GM18867 (cell line): ENCODE data around the gene DENND1B.

Experiments
- ATAC-seq: cut with Tn5 transposase; IDR thresholded peaks from one replicate; pipeline ENCODE4 v1.9.1; 2021; ENCODE audit warnings: mild to moderate bottlenecking, moderate library complexity; ENCODE audit not compliant: unreplicated experiment

DENND1B gene

DNA sequence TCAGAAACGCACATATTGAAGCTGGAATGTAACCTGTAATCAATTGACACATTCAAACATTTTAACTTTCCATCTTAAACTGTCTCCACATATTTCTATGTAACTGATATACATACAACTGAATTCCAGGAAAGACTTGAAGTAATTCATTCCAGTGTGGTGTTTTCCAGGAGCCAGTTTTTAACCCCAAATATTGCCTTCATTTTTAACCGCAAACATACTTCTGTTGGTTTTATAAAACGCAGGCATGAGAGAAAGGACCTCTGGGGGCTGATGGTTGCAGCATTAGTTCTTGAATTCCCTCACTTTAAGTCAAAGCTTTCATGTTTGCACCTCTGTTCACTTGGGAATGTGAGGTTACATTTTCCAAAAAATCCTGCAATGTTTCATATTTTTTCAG, 303.1 kb downstream of the DENND1B start:
- no peak for ATAC-seq

DNA sequence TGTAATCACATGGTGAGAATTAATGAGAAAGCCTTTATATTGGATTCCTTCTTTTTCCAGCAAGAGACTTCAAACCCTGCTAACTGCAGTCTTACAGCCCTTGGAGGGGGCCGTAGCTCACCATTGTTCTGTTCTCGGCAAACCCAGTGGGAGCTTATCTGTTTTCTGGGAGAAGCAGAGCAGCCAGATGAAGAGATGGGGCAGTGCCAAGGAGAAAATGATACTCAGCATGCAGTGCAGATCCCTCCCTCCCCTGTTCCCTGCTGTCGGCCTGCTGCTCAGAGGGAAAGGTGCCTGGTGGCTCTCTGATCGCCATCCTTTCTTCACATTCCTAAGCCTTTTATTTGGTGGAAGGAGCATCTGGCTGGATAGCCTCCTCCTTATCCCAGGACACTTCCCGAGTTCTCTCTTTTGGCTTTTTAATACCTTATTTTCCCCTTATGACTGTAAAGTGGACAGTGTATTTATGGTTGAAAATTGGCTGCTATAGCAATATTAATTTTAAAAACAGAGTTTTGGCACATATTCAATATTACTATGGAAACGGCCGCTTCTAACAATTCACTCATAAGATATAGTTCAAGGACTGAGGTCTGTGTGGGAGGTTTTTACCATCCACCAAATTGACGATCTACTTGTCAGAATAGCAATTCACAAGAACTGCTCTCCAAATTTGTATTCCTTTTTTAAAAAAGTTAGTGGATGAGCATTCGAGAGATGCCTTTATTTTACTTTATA, 303.9 kb downstream of the DENND1B start:
- ATAC-seq = no peak

DNA sequence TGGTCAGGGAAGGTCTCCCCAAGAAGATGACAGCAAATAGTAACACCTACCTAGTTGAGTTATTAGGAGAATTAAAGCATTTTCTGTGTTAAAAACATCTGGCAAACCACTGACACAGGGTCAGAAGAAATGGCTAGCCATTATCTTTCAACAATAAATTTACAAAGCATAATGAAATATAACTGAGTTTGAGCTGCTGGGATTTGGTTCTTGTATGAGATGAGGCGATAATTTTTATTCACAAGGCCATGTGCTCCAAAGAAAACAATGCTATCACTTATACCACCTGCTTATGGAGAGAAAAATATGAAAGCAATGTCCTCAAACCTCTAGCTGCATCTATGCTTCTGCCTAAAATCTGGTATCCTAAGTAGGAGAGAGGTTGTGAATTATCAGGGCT, 304.9 kb downstream of the DENND1B start:
- ATAC-seq = no peak

DNA sequence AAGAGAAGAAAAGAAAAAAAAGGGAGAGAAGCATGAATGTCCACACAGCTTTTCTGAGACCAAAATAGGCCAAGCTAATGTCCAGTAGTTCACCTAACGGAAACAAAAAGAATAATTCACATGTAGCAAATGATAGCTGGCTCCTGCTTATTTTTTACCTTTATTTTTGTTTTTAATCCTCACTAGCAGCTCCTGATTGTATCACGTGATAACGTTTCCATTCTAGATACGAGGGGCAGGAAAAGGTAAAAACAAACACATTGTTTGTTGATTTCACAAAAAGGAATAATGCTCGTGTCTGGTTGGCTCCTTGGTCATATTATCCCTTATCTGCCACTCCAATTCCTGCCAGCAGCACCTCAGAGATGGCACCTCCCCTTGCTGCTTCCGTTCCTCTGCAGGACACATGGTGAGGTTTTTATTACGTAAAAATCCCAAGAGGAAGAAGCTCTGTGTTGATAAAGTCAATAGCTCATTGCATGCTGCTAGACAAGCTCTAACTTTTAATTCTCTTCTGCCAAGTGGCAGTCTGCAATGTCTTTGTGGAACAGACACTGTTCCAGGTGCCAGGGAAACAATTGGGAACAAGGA, 305.6 kb downstream of the DENND1B start:
- ATAC-seq = no peak

DNA sequence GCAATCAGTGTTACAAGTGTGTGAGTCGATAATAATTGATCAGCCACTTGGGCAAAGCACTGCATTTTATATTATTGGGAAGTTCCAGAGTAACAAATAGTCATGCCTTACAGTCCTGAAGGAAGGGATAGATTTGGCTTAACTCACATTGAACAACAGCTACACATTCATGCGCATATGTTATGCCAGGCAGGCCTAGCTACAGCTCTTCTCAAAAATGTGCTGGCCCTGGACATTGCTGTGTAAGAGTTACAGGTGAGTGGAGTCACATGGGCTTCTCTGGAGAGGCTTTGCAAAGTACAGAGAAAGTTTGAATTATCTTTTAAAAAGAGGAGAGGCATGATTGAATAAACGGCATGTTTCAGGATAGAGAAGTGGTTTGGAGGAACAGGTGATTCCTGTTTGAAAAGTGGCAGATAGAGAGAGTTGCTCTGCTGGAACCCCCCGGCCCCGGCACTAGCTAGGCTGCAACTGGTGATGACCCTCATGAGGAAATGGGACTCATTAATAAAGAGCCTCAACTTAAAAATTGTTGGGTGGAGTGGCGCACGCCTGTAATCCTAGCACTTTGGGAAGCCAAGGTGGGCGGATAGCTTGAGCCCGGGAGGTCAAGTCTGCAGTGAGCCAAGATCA, 306.6 kb downstream of the DENND1B start:
- no peak for ATAC-seq

DNA sequence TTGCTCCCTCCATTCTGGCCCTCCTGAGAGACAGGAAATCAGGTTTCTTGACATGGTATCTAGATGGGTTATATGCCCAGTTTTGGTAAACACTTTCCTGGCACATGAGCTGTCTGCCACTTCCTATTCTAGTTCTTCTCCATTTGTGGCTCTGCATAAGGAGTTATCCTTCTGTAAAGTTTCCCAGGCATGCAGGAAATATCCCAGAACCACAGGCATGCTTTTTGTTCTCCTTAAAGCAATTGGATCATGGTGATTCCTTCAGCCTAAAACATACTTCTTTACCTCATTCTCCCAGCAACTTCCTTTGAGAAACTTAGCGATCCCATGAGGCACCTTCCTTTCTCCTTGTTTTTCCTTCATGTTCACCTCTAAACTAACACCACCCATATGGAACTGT, 307.4 kb downstream of the DENND1B start:
- no peak for ATAC-seq

DNA sequence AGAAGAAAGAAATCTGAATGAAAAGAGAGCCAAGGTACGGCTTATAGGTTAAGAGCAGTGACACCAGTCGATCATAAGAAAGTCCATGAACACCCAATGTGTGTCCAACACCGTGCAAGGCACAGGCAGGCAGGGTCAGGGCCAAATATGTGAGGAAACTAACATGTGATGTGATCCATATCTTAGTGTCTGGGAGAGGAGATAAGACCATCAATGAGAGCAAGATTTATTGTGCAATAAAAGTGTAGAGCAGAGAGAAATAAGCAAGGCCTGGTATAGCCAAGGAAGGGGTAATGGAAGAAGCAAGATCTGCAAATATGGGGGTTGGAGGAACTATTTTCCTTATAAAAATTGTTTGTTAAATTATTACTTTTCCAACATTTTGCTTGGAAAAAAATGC, 308.5 kb downstream of the DENND1B start:
- no peak for ATAC-seq

DNA sequence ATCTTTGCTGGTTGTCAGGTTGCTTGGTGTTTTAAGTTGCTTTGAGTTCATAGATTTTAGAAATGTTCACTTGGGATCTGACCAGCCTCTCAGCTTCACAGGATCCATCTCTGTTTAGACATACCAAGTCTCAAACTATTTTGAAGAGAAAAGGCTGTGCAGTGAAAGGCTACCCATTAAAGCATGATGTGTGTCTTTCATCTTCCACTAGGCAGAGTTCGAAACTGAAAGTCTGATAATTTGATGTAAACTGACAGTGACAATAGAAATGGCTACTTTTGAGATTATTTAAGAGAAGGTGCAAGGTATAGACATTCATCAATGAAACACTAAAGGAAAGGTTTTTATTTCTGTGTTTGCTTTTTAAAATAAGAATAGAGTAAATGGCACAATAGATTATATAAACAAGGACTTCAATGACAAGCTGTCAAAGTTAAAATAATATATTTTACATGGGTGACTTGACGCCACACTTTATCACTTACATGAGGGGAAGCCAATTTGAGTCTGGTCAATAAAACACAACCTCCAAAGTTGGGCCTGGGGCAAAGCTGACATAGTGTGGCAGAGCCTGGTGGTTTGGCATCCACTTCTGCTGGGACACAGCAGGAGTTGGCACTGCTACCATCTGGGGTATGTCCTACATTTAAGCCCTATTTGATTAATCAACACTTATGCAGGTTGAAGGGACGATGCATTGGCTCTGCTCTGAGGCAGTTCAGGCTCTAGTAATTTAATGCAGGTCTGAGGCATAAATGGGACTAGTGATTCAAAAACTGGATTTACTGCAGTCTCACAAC, 309.6 kb downstream of the DENND1B start:
- no peak for ATAC-seq

DNA sequence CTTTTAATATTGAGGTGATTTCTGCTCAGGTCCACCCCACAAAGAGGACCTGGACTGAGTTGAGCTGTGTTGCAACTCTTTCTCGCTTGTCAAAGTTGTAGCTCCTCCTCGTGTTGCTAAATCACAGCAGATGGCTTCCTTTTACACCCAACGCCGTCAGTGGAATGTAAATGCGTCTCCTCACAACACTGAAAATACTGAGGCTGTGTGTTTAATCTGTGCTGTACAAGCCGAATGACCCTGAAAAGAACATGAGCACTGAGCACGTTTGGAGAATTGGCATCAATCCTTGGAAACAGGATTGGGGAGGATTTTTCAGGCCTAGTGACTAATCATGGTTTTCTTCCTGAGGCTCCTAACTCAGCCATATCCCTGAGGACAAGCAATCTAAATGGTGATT, 311.2 kb downstream of the DENND1B start:
- ATAC-seq = no peak

DNA sequence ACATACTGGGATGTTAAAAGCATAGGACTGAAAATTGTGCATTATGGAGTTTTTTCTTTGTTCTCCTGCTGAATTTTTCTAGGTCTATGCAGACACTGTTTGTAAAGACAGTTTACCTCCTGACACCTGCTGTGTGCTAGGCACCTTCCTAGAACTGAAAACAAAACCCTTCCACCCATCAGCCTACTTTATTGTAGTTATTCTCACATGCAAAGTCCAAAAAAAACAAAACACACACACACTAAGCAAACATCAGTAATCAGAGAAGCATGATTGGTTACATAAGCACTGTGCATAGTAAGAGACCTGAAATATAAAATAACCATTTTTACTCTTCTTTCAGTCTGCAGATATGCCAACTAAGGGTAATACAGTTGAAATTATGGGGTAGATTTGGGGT, 312.1 kb downstream of the DENND1B start:
- no peak for ATAC-seq

DNA sequence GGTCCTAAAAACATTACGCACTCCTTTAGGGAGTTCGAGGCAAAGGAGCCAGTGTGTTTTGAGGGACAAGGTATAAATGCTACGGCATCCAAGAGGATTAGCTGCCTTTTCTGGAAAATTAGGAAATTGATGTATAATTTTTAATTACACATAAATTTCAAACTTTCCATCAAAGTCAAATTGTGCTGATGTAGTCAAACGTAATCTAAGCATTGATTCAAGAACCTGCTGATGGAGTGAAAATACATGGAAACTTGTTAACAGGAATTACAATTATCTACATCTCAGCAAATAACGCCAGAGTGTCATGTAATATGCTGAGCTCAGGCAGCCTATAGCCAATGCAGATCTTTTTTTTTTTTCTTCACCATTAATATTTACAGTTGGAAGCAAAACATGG, 312.7 kb downstream of the DENND1B start:
- no peak for ATAC-seq
